Cardiac muscle cell (in vitro differentiated cells and primary cell): Measurements from ENCODE around the gene C6orf15. TPM values are rescaled to one million over a fixed set of nuclear protein-coding genes. Genes with fewer than 3 reads are reported as not detected.
A peak's percentile ranks its signal among the peaks of the same experiment; 100 is the strongest.

Experiments used
- DNase-seq, 2 donors: peaks; one replicate each; pipeline versions ENCODE4 v3.0.0 to v3.0.0-alpha.2; 2010 to 2017; ENCODE audit warnings: low read depth in 1 of 2, low spot score in 1 of 2
- H3K27ac ChIP-seq: fragments of 200-600 bp; sonication (generic); 2 replicates; pipeline ENCODE4 v1.5.1; 2016
- H3K27me3 ChIP-seq: fragments of 200-600 bp; sonication (generic); 2 replicates; pipeline ENCODE4 v1.6.0; 2016; ENCODE audit warnings: control low read depth
- H3K36me3 ChIP-seq: fragments of 200-600 bp; sonication (generic); 2 replicates; pipeline ENCODE4 v1.5.1; 2016; ENCODE audit warnings: control low read depth
- H3K4me1 ChIP-seq: fragments of 200-600 bp; sonication (generic); 2 replicates; pipeline ENCODE4 v1.8.1; 2017; ENCODE audit warnings: low read depth, mild to moderate bottlenecking, mixed run types
- H3K4me3 ChIP-seq: fragments of 200-600 bp; sonication (generic); 2 replicates; pipeline ENCODE4 v1.5.1; 2016; ENCODE audit warnings: mild to moderate bottlenecking
- H3K9me3 ChIP-seq: fragments of 200-600 bp; sonication (generic); 2 replicates; pipeline ENCODE4 v1.5.1; 2017; ENCODE audit warnings: low read depth, mild to moderate bottlenecking, control low read depth
- polyA plus RNA-seq: library from polyadenylated mRNA; unstranded; fragments of >200 nt; fragmentation: Nextera tagmentation; extraction: Ambion mirVana; gene quantifications from 2 replicates; pipeline ENCODE4 v1.2.1, GENCODE V29; 2016
- total RNA-seq: library from RNA; depleted of rRNA; stranded (reverse); fragments of >200 nt; gene quantifications from 2 replicates; pipeline ENCODE4 v1.2.3, GENCODE V29; 2016
- TF ChIP-seq, protein P1 (sequence below): IDR thresholded peaks from 2 replicates; pipeline ENCODE4 v1.5.1; 2012; ENCODE audit warnings: low read depth, mild to moderate bottlenecking, low read length

The C6orf15 gene
- total and polyA plus RNA-seq, 2 experiments from 2014 or later = not detected

GRCh38 chr6:31130751-31131150 is 18.4 kb upstream of the C6orf15 start:
- Histone ChIP-seq H3K9me3 (no peaks in the 10 kb centered on the region), H3K36me3 (no peaks in the 10 kb centered on the region), H3K4me3 (no peak overlapping the region), H3K4me1 (no peaks in the 10 kb centered on the region), H3K27ac (no peak overlapping the region), H3K27me3 (peaks cover 8% of the 10 kb centered on the region)
- no peak for DNase-seq
- TF ChIP-seq, protein P1, sequence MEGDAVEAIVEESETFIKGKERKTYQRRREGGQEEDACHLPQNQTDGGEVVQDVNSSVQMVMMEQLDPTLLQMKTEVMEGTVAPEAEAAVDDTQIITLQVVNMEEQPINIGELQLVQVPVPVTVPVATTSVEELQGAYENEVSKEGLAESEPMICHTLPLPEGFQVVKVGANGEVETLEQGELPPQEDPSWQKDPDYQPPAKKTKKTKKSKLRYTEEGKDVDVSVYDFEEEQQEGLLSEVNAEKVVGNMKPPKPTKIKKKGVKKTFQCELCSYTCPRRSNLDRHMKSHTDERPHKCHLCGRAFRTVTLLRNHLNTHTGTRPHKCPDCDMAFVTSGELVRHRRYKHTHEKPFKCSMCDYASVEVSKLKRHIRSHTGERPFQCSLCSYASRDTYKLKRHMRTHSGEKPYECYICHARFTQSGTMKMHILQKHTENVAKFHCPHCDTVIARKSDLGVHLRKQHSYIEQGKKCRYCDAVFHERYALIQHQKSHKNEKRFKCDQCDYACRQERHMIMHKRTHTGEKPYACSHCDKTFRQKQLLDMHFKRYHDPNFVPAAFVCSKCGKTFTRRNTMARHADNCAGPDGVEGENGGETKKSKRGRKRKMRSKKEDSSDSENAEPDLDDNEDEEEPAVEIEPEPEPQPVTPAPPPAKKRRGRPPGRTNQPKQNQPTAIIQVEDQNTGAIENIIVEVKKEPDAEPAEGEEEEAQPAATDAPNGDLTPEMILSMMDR = no peak

DNA sequence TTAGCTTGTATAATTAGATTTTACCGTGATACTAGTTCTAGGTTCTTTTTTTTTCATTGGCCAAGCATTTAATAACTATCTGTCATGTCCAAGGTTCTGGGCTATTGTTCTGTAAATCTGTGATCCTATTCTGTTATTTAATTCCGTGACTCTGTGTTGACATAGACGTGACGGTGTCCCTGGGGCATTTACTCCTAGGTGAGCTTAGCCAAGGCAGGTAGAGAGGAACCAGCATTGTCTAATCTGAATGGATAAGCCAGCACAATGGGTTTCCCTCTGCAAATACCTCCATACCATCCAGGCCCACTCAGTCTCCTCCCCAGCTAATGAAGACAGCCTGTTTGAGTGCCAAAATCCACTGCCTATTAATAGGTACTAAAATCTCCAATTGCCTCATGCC is 16.8 kb upstream of the C6orf15 start:
- TF ChIP-seq, protein P1 = no peak
- Histone ChIP-seq H3K36me3 (no peaks in the 10 kb centered on the region), H3K27me3 (peaks cover 8% of the 10 kb centered on the region), H3K27ac (no peak overlapping the region), H3K9me3 (no peaks in the 10 kb centered on the region), H3K4me3 (no peak overlapping the region), H3K4me1 (no peaks in the 10 kb centered on the region)
- no peak for DNase-seq

DNA sequence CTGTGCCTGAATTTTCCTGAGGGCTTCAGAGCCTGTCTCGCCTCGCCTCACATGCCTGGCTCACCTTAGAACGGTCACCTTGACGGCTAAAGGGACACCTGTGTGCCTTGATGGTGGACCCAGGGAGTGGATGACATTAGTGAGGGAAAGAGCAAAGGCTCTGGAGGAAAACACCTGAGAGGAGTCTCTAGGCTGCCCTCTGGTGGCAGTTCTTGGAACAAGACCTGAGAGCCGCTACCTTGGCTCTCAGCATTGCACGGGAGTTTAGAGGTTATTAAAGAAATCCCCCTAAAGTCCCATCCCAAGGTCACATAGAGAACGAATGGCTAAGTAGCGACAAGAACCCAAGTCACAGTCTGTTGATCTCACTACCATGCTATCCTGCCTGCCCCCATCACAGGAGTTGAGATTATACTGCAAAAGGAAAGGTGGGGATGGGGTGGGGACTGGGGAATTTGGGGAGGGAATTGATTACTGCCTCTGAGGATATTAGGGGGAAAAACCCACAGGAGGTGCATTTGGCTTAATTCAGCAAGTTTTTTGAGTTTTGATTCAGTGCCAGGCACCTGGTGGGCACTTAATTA is 15.8 kb upstream of the C6orf15 start:
- H3K36me3 ChIP-seq = no peaks in the 10 kb centered on the region

DNA sequence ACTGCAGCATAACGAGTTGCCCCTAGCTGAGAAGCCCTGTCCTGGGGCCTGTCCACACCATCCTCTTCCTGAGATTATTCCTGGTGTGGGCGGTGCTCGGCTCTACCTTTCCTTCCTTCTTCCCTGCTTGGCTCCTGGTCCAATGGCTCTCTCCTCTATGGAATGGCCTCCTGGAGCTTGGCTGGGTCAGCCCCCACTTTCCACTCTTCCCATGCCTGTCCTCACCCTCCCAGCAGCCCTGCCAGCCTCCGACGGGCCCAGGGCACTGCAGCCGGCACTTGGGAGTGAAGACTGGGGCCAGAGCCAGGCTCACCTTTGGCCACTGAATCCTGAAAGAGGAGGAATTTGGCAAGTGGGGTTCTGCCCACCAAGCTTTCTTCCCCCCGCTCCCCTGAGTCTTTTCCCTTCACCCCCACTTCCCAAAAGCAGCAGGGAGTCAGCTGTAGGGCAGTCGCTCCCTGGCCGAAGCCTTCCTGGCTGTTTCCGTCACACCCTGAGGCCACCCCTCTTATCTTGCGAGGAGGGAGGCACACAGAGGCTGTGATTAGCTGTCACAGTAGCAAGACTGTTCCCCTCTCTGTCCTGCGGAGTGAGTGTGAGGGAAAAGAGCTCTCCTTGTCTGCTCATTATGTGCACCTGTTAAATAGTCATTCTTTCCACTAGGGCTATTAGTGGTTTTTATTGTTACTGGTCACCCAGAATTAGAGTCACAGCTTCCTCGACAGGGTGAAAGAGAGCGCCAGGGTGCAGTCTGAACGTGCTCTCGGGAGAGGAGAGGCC is 14.2 kb upstream of the C6orf15 start:
- peak in 1 of 2 donors; percentile 33 for DNase-seq
- TF ChIP-seq, protein P1 = no peak
- no peaks in the 10 kb centered on the region for H3K36me3 ChIP-seq
- H3K4me3 ChIP-seq = no peak overlapping the region
- H3K27ac ChIP-seq = peak overlapping the region; percentile 7
- H3K27me3 ChIP-seq = peaks cover 8% of the 10 kb centered on the region
- no peaks in the 10 kb centered on the region for H3K9me3 ChIP-seq
- no peaks in the 10 kb centered on the region for H3K4me1 ChIP-seq

More for the DNA sequence above, 15.8 kb upstream of the C6orf15 start:
- TF ChIP-seq, protein P1 = peak; percentile 86
- peaks cover 8% of the 10 kb centered on the region for H3K27me3 ChIP-seq
- no peak overlapping the region for H3K27ac ChIP-seq
- no peak overlapping the region for H3K4me3 ChIP-seq
- H3K4me1 ChIP-seq = no peaks in the 10 kb centered on the region
- peak; percentile 48 to 75 for DNase-seq
- H3K9me3 ChIP-seq = no peaks in the 10 kb centered on the region

- TF ChIP-seq, protein P1 = no peak
- H3K27ac ChIP-seq = no peak overlapping the region
- no peaks in the 10 kb centered on the region for H3K9me3 ChIP-seq
- no peak overlapping the region for H3K4me3 ChIP-seq
- H3K27me3 ChIP-seq = peaks cover 8% of the 10 kb centered on the region
- no peaks in the 10 kb centered on the region for H3K4me1 ChIP-seq
- H3K36me3 ChIP-seq = no peaks in the 10 kb centered on the region
- peak in 1 of 2 donors; percentile 38 for DNase-seq
Observed at GRCh38 chr6:31125586-31126363, 13.4 kb upstream of the C6orf15 start.
